SU-DHL-6 (cell line): Measurements from ENCODE around the gene ATP8A2.

Experiments
- EZH2phosphoT487 ChIP-seq: fragments of 200-600 bp; sonication (generic), shearing (Covaris generic); conservative IDR thresholded peaks from 2 replicates; pipeline ENCODE4 v1.6.1; 2018; ENCODE audit warnings: mild to moderate bottlenecking, antibody characterized with exemption, low read length, moderate library complexity, mixed read lengths
- TF ChIP-seq, protein P1 (sequence below): fragments of 200-600 bp; sonication (generic); IDR thresholded peaks from one replicate; pipeline ENCODE4 v1.5.1; 2017; ENCODE audit warnings: antibody characterized with exemption, mild to moderate bottlenecking, low read length, moderate library complexity; ENCODE audit not compliant: insufficient read depth, poor library complexity, severe bottlenecking

DNA sequence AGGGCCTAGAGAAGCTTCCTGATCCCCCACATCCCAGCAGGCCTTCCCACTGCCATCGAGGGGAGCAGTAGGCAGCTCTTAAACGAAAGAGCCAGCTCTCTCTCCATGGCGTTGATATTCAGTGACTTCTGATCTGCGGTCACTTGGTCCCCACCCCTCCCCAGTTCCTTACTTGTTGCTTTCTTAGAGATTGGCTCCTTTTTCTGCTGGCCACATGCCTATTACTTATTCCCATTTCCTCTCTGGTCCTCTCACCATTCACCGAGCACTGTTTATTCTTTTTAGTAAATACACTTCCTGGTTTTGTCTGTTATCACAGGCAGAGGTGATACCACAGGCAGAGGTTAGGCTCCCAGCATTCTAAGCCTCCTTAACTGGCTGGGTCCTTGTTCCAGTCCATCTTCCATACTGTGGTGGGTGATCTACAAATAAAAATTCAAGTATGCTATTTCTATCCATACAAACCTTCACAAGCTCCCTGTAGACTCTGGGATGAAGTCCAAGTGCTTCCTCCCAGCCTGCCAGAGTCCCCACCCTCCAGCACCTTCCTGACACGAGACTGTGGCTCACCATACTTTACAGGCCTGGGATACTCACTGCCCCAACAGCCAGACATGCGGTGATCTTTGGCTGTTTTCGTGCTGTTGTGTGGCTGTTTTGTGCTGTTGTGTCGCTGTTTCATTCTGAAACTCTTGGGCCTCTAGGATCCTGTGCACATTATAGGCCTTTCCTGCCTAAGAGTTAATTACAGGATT, 315.9 kb downstream of the ATP8A2 start:
- TF ChIP-seq, protein P1, sequence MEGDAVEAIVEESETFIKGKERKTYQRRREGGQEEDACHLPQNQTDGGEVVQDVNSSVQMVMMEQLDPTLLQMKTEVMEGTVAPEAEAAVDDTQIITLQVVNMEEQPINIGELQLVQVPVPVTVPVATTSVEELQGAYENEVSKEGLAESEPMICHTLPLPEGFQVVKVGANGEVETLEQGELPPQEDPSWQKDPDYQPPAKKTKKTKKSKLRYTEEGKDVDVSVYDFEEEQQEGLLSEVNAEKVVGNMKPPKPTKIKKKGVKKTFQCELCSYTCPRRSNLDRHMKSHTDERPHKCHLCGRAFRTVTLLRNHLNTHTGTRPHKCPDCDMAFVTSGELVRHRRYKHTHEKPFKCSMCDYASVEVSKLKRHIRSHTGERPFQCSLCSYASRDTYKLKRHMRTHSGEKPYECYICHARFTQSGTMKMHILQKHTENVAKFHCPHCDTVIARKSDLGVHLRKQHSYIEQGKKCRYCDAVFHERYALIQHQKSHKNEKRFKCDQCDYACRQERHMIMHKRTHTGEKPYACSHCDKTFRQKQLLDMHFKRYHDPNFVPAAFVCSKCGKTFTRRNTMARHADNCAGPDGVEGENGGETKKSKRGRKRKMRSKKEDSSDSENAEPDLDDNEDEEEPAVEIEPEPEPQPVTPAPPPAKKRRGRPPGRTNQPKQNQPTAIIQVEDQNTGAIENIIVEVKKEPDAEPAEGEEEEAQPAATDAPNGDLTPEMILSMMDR, result no peak
- no peak for TF ChIP-seq EZH2phosphoT487
